Measurements from ENCODE around the gene PLGRKT.
"Not testable (repeated sequence)": the region's sequence is repeated elsewhere in the genome, so short reads cannot be mapped to it uniquely, and the experiment has no call there.

The PLGRKT gene

DNA sequence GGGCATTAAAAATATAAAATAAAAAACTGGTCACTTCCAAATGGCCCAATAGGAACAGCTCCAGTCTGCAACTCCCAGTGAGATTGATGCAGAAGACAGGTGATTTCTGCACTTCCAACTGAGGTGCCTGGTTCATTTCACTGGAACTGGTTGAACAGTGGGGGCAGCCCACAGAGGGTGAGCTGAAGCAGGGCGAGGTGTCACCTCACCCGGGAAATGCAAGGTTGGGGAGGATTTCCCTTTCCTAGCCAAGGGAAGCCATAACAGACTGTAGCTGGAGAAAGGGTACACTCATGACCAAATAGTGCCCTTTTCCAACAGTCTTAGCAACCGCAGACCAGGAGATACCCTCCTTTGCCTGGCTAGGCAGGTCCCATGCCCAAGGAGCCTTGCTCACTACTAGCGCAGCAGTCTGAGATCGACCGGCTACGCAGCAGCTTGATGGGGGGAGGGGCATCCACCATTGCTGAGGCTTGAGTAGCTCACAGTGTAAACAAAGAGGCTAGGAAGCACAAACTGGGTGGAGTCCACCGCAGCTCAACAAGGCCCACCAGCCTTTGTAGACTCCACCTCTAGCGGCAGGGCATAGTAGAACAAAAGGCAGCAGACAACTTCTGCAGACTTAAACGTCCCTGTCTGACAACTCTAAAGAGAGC lies 110.7 kb downstream of the PLGRKT start:
- FAIRE-seq (no peak), DNase-seq (ENCODE audit: insufficient read length, low spot score) (no peak)

DNA sequence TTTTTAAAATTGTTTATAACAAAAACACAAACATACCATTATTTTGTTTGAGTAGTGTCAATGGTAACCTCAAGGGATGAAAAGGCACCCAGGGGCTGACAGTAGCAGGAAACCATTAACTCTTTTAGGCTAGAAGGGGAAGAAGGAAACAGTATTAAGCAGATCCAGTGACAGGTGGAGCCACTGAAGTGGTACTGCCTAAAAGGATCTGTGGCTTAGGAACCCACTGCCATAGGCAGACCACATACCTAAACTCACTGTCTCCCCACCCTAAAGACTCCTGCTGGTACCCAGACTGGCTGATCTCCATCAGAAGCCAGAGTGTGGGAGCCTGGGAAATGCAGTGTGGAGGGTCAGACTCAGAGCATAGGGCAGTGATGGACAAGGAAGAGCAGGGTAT lies 111.5 kb downstream of the PLGRKT start:
- no peak for DNase-seq (ENCODE audit: insufficient read length, low spot score)
- no peak for FAIRE-seq

- peak; percentile 9 for FAIRE-seq
- not testable (repeated sequence) for DNase-seq (ENCODE audit: insufficient read length, low spot score)
Measured at GRCh38 chr9:5321601-5322000, 116.1 kb downstream of the PLGRKT start.

DNA sequence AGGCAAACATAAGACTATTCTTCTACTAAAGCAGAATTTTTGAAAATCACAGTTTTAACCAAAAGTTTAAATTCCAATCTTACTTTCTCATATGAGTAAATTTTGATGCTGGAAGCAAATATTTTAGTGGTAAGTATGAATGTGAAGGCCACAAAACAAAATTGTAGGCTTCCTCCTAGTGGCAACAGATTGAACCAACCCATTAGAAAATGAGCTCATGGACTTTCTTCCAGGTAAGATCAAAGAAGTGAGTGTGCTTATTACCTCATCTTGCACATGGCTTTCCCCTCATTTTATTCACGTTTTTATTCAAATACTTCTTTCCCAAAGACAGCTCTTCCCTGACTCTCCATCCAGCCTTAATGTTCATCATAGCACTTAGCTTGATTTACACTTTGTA lies 116.7 kb downstream of the PLGRKT start:
- FAIRE-seq (no peak), DNase-seq (ENCODE audit: insufficient read length, low spot score) (no peak)

DNA sequence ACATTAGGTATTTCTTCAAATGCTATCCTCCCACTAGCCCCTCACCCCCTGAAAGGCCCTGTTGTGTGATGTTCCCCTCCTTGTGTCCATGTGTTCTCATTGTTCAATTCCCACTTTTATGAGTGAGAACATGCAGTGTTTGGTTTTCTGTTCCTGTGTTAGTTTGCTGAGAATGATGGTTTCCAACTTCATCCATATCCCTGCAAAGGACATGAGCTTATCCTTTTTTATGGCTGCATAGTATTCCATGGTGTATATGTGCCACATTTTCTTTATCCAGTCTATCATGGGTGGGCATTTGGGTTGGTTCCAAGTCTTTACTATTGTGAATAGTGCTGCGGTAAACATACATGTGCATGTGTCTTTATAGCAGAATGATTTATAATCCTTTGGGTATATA lies 121.3 kb downstream of the PLGRKT start:
- not testable (repeated sequence) for FAIRE-seq; DNase-seq (ENCODE audit: insufficient read length, low spot score)

- no peak for FAIRE-seq
Measured at GRCh38 chr9:5315187-5315923, 122.4 kb downstream of the PLGRKT start.

DNA sequence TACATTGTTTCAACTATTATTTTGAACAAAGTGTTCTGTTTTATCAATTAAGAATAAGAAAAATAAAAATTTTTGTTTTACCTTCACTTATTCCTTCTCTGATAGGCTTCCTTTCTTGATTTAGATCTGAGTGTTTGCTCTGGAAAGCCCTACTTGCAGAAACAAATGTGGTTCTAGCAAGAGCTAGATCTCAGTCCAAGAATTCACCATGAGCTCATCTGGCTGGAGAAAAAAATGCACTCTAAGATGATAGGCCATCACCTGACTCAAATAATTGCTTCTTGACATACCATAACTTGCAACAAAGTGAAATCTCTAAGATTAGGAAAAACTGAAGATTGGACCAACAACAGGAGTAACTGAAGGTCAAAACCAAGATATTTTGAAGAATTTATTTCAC lies 126.9 kb downstream of the PLGRKT start:
- no peak for FAIRE-seq
- DNase-seq (ENCODE audit: insufficient read length, low spot score), result no peak

More at GRCh38 chr9:5315187-5315923, 122.4 kb downstream of the PLGRKT start:
- no peak for DNase-seq (ENCODE audit: insufficient read length, low spot score)
